Panc1 (cell line): ENCODE results near the gene RAB30. TPM values are rescaled to one million over a fixed set of nuclear protein-coding genes. Genes with fewer than 3 reads are reported as not detected.
A peak's percentile ranks its signal among the peaks of the same experiment; 100 is the strongest.

ENCODE experiments used
- ATAC-seq: fragments of 200-7000 bp; cut with Tn5 transposase; 2 replicates; pipeline ENCODE4 v1.9.1; 2020; ENCODE audit warnings: mild to moderate bottlenecking, moderate library complexity
- BruUV-seq: library from RNA; stranded (reverse); fragments of 400-500 nt; replicated peaks from 2 replicates; lab custom pipeline; 2021; lab: Mats Ljungman, UMichigan
- CTCF ChIA-PET: fragments of 300-600 bp; sonication (Branson Sonifier 250); formaldehyde crosslinking; loops from one replicate; lab custom pipeline; 2022; ENCODE audit warnings: antibody characterized with exemption; lab: Charles Lee
- POLR2A ChIA-PET: fragments of 300-600 bp; sonication (Branson Sonifier 250); formaldehyde crosslinking; loops from one replicate; lab custom pipeline; 2022; ENCODE audit warnings: antibody characterized with exemption; lab: Charles Lee
- DNase-seq: peaks from one replicate; pipeline ENCODE4 v3.0.0-alpha.2; 2010; ENCODE audit warnings: low read depth, low spot score
- H3K27ac ChIP-seq: 2 replicates; pipeline ENCODE4 v1.5.1; 2011; ENCODE audit warnings: mild to moderate bottlenecking, low read length, inconsistent platforms
- H3K27me3 ChIP-seq: fragments of 200-500 bp; sonication (Bioruptor generic); 2 replicates; pipeline ENCODE4 v1.6.0; 2014; ENCODE audit warnings: low read length, inconsistent platforms; ENCODE audit not compliant: control insufficient read depth, insufficient read depth
- H3K36me3 ChIP-seq: fragments of 200-500 bp; sonication (Bioruptor generic); 2 replicates; pipeline ENCODE4 v1.5.1; 2014; ENCODE audit warnings: inconsistent platforms, mild to moderate bottlenecking, low read length, moderate library complexity; ENCODE audit not compliant: control insufficient read depth, insufficient read depth
- H3K4me1 ChIP-seq: 2 replicates; pipeline ENCODE4 v1.5.1; 2011; ENCODE audit warnings: inconsistent platforms, mild to moderate bottlenecking, low read length, moderate library complexity; ENCODE audit not compliant: control insufficient read depth, insufficient read depth
- H3K4me3 ChIP-seq, 2 experiments: 2 replicates each; pipeline ENCODE4 v1.5.1; 2011 to 2012; ENCODE audit warnings: low read depth in 2 of 2, low read length in 2 of 2, mild to moderate bottlenecking in 2 of 2, inconsistent platforms in 1 of 2, moderate library complexity in 1 of 2
- H3K9me3 ChIP-seq: fragments of 200-500 bp; sonication (Bioruptor generic); 2 replicates; pipeline ENCODE4 v1.5.1; 2014; ENCODE audit warnings: low read depth, mild to moderate bottlenecking, inconsistent platforms, low read length, moderate library complexity; ENCODE audit not compliant: control insufficient read depth, insufficient read depth
- POLR2AphosphoS5 ChIP-seq: IDR thresholded peaks from 2 replicates; pipeline ENCODE4 v1.6.1; 2012; ENCODE audit warnings: mild to moderate bottlenecking, low read depth, low read length, moderate library complexity
- REST ChIP-seq, 2 experiments: IDR thresholded peaks; 2 replicates each; pipeline ENCODE4 v1.6.1; 2011 to 2012; ENCODE audit warnings: low read depth in 2 of 2, control low read depth in 1 of 2, low read length in 1 of 2, mild to moderate bottlenecking in 1 of 2, moderate library complexity in 1 of 2; ENCODE audit not compliant: insufficient read depth in 1 of 2
- SIN3A ChIP-seq: IDR thresholded peaks from 2 replicates; pipeline ENCODE4 v1.6.1; 2012; ENCODE audit warnings: low read depth, mild to moderate bottlenecking, low read length, moderate library complexity, borderline replicate concordance; ENCODE audit not compliant: insufficient read depth
- TCF7L2 ChIP-seq: IDR thresholded peaks from 2 replicates; pipeline ENCODE4 v1.6.1; 2011; ENCODE audit warnings: mild to moderate bottlenecking, low read depth, low read length, inconsistent platforms
- in situ Hi-C: cut with HindIII; loops from 2 replicates; pipeline ENCODE4 v1.10.0; 2016; ENCODE audit warnings: low sequenced_read_pairs, low pct_unique_long_range_greater_than_20kb
- intact Hi-C: fragments of 100-400 bp; cut with micrococcal nuclease; formaldehyde crosslinking; loops from one replicate; pipeline ENCODE4 v1.10.0; 2022; ENCODE audit not compliant: unreplicated experiment
- total RNA-seq: library from RNA; stranded (reverse); gene quantifications from one replicate; pipeline ENCODE4 v1.2.1, GENCODE V29; 2021; ENCODE audit not compliant: unreplicated experiment
- TF ChIP-seq, protein P1 (sequence below): fragments of 450-650 bp; IDR thresholded peaks from 2 replicates; pipeline ENCODE4 v1.5.1; 2017; ENCODE audit warnings: mild to moderate bottlenecking

RAB30 gene
- total RNA-seq, 1 experiment from 2014 or later = 19.0 TPM

DNA sequence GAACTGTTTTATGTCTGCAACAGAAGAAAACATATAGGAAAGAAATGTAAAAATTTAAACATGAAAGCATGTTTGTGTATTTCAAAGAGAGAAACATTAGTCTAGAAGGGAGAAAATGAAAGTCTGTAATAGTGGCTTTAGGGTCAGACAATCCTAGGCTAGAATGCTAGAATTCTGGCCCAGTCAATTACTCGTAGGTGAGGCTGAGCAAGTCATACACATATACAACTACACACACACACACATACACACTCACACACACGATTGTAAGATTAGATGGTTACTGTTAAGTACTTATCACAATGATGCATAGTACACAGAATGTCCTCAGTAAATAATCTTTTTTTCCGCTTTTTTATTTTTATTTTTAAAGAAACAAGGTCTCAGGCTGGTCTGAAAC, 47.5 kb upstream of the RAB30 start:
- POLR2A ChIA-PET = no interaction called here

GRCh38 chr11:83118814-83119213, 47.1 kb upstream of the RAB30 start:
- Histone ChIP-seq H3K4me1 (no peaks in the 10 kb centered on the region), H3K27me3 (no peaks in the 10 kb centered on the region), H3K9me3 (no peaks in the 10 kb centered on the region), H3K4me3 (no peak overlapping the region), H3K36me3 (no peaks in the 10 kb centered on the region), H3K27ac (no peak overlapping the region)
- no peak for TF ChIP-seq TCF7L2
- ChIA-PET POLR2A (no interaction called here), CTCF (no interaction called here)
- ATAC-seq (no peak), DNase-seq (no peak)
- intact Hi-C loops = no loop called here
- BruUV-seq = no TSS peak
- in situ Hi-C loops = no loop called here

More for the DNA sequence above, 47.5 kb upstream of the RAB30 start:
- no peaks in the 10 kb centered on the region for H3K9me3 ChIP-seq
- in situ Hi-C loops (no loop called here), intact Hi-C loops (no loop called here)
- CTCF ChIA-PET = no interaction called here
- no peaks in the 10 kb centered on the region for H3K36me3 ChIP-seq
- no peak overlapping the region for H3K27ac ChIP-seq
- H3K4me1 ChIP-seq = no peaks in the 10 kb centered on the region
- H3K4me3 ChIP-seq = no peak overlapping the region
- BruUV-seq = no TSS peak
- no peaks in the 10 kb centered on the region for H3K27me3 ChIP-seq
- ATAC-seq (no peak), DNase-seq (no peak)
- TF ChIP-seq, protein P1, sequence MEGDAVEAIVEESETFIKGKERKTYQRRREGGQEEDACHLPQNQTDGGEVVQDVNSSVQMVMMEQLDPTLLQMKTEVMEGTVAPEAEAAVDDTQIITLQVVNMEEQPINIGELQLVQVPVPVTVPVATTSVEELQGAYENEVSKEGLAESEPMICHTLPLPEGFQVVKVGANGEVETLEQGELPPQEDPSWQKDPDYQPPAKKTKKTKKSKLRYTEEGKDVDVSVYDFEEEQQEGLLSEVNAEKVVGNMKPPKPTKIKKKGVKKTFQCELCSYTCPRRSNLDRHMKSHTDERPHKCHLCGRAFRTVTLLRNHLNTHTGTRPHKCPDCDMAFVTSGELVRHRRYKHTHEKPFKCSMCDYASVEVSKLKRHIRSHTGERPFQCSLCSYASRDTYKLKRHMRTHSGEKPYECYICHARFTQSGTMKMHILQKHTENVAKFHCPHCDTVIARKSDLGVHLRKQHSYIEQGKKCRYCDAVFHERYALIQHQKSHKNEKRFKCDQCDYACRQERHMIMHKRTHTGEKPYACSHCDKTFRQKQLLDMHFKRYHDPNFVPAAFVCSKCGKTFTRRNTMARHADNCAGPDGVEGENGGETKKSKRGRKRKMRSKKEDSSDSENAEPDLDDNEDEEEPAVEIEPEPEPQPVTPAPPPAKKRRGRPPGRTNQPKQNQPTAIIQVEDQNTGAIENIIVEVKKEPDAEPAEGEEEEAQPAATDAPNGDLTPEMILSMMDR = no peak
- no peak for TF ChIP-seq SIN3A

GRCh38 chr11:83116015-83116641, 44.4 kb upstream of the RAB30 start:
- in situ Hi-C loops = no loop called here
- Histone ChIP-seq H3K9me3 (no peaks in the 10 kb centered on the region), H3K4me3 (no peak overlapping the region), H3K27me3 (no peaks in the 10 kb centered on the region), H3K36me3 (no peaks in the 10 kb centered on the region), H3K4me1 (no peaks in the 10 kb centered on the region), H3K27ac (no peak overlapping the region)
- DNase-seq (no peak), ATAC-seq (no peak)
- POLR2A ChIA-PET = interaction anchor here (0.6 kb wide), 1 partner anchor 34 kb away, joined by 5 read pairs; no protein-coding TSS in a partner anchor
- no TSS peak for BruUV-seq
- intact Hi-C loops = no loop called here
- TF ChIP-seq, protein P1 = no peak
- CTCF ChIA-PET = no interaction called here

DNA sequence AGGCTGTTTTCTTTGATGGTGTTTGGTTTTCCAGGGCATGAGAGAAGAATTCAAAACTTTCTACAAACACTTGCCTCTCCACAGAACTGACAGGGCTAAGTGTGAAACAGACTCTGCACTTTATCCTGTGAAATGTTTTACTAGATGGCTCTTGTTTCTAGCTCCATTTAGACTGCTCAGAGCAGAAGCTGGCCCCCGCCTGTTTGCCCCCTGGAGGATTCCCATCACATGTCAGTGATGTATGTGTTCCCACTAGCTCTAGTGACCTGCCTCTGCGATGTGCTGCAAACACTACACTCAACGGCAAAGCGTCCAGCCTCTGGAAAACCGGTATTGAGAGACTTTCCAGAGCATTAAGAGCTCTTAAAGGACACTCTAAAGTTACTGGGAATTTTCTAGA, 43.9 kb upstream of the RAB30 start:
- peak; percentile 33 for ATAC-seq
- Histone ChIP-seq H3K4me3 (no peak overlapping the region), H3K9me3 (no peaks in the 10 kb centered on the region), H3K27me3 (no peaks in the 10 kb centered on the region), H3K27ac (no peak overlapping the region), H3K36me3 (no peaks in the 10 kb centered on the region), H3K4me1 (no peaks in the 10 kb centered on the region)
- ChIA-PET POLR2A (interaction anchor here (0.6 kb wide), 1 partner anchor 35 kb away, joined by 5 read pairs; no protein-coding TSS in a partner anchor), CTCF (no interaction called here)
- TF ChIP-seq SIN3A (no peak), REST (IDR thresholded peaks at IDR 0.05; ENCODE audit: insufficient read depth in 1 of 2, low read depth in 2 of 2, low read length in 1 of 2) (no peak), TCF7L2 (no peak), POLR2AphosphoS5 (no peak)
- TF ChIP-seq, protein P1 = no peak
- DNase-seq = no peak
- no TSS peak for BruUV-seq
- in situ Hi-C loops (no loop called here), intact Hi-C loops (no loop called here)
